IPS DF 4.7 (cell line): ENCODE results near the gene RALGPS2.
A peak's percentile ranks its signal among the peaks of the same experiment; 100 is the strongest.
"Not testable (repeated sequence)": the region's sequence is repeated elsewhere in the genome, so short reads cannot be mapped to it uniquely, and the experiment has no call there.

Experiments
- DNase-seq: peaks from one replicate; pipeline ENCODE4 v3.0.0-alpha.2; 2013; ENCODE audit warnings: low spot score; ENCODE audit errors: extremely low read depth

RALGPS2 gene

GRCh38 chr1:178774263-178774662, 49.2 kb downstream of the RALGPS2 start:
- DNase-seq, result no peak

DNA sequence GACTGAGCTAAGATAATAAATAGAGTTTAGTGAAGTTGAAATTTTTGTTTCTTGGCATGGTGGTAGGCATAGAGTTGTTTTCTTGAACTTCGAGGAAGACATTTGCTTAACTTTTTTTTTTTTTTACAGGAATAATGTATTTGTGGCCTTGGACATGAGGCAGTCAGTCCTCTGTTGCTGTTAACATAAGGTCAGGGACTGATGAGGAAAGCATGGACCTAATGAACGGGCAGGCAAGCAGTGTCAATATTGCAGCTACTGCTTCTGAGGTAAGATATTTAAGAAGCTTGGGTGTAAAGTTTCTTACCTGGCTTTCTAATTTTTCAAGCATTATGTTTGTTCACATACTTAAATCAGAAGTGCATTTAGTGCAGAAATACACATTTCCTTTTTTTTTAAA, 51.5 kb downstream of the RALGPS2 start:
- DNase-seq, result no peak

DNA sequence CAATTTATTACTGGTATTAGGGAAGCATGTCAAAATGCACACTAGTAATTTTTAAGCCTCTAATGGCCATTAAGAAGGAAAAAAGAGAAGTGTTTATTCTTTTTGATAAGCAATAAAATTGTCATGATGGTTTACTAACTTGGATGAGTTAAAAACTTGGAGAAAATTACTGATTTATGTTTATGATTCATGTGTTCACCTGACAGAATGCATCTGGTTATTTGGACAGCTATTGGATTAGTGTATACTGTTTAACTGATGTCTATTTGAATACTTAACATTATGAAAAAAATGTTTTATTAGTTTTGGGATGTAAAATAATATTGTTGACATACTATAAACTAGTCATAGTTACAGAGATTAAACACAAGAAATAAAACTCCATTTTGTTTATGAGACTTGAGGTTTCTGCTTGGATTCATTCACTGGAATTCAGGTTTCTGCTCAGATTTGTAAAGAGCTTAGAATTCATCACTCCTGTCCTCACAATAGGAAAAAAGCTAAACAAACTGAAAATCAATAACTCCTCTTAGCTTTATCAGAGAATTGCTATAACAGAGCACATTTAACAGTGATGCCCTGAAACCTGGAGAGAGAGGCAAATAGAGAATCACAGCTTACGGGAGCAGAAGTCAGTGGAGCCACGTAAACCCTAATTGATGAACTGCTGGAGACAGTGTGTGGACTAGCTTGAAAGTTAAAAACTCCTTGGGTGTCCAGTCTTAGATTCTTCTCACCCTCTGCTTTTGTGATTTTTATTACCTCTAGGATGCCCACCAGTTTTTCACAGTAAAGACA, 56.7 kb downstream of the RALGPS2 start:
- no peak for DNase-seq

DNA sequence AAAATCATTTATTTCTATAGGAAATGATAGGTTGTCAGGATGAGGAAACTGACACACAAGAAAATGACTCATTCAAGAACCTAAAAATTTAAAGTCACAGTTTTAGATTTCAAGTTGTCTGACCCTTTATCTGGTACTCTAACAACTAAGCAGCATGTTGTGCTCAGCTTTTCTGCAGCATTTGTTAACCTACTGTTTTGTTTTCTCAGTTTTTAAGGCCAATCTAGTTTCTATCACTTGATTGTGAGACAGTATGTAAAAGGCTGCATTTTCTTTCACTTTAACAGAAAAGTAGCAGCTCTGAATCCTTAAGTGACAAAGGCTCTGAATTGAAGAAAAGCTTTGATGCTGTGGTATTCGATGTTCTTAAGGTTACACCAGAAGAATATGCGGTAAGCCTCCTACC, 59.1 kb downstream of the RALGPS2 start:
- no peak for DNase-seq

DNA sequence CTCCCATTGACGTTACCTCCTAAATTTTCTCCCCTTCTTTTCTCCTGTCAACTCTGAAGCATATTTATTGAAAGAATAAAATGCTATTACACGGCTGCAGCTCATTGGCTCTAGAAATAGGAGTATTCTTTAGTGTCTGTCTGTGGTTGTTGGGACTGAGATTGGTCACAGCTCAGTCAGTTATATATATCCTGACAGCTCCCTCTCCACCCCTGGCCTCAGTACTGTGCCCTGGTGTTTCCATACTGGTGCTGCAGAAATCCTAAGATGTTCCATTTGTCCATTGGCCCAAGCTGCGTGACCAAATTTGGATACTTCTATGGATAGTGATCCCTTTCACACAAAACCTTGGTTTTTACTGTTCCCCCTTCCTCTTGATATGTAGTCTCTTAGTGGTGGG, 67.3 kb downstream of the RALGPS2 start:
- no peak for DNase-seq

- DNase-seq, result no peak
Measured at GRCh38 chr1:178796013-178796412, 71.0 kb downstream of the RALGPS2 start.

DNA sequence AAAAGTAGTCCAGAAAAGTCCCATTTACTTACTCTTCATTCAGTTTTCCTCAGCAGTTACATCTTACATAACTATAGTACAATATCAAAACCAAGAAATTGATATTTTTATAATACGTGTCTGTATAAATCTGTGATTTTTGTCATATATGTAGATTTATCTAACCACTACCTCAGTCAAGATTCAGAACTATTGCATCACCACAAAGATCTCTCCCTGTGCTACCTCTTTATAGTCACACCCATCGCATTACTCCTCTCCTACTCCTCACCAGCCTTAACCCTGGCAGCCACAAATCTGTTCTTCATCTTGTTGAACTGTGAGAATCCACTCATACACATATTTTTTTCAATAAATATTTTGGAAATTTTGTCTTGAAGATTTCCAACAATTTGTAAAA, 72.5 kb downstream of the RALGPS2 start:
- DNase-seq, result no peak

GRCh38 chr1:178798232-178798861, 73.3 kb downstream of the RALGPS2 start:
- no peak for DNase-seq

GRCh38 chr1:178802873-178803272, 77.8 kb downstream of the RALGPS2 start:
- DNase-seq, result no peak

DNA sequence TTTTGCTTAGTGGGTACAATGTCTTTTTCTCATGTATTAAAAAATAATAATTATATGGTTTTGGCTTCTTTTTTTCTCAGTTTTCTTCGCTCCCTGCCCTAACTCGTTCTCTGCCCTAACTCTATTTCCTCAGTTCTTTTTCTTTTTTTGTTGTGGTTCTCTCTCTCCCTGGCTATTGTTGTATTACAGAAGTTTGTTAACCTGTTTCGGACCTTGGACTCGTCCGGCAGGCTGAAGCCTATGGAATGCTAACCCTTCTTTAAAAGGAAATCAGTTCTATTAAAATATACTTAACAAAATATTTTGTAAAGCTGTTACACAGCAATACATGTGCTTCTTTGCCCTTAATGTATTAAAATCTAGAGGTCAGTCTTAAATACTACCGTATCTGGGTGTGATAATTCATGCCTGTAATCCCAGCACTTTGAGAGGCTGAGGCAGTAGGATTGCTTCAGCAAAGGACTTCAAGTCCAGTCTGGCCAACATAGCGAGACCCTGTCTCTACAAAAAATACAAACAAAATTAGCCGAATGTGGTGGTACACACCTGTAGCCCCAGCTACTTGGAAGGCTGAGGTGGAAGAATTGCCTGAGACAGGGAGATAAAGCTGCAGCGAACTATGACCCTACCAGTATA, 81.7 kb downstream of the RALGPS2 start:
- no peak for DNase-seq

DNA sequence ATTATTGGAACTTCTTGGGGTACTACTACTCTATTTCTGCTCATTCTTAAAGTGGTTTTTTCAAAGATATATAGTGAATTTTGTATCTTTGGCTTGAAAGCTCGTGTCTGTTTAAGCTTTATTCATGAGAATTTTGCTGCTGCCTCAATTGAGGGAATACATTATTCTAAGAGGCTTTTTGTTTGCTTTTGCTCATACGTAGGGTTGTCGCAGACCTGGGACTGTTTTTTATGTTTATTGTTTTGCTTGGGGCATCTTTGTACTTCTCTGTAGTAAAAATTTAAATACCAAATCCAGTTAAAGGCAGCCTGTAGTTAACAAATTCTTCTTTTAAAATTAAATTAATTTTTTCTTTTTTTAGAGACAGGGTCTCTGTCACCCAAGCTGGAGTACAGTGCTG, 83.5 kb downstream of the RALGPS2 start:
- DNase-seq, result no peak

DNA sequence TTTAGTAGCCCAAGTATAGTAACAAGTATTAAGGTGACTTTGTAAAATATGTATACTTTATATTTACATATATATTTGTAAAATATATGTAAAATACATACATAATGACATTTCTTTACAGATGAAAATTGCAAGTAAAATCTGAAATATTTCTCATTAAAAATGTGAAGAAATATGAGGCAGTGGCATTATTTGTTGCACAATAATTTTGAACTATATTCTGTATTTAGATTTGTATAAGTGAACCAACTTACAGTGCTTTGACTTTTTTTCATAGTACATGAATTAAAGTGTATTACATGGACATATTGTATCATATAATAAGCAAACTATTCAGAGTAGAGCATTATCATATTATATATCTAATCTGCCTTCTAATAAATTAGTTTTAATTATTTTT, 85.5 kb downstream of the RALGPS2 start:
- DNase-seq, result no peak

DNA sequence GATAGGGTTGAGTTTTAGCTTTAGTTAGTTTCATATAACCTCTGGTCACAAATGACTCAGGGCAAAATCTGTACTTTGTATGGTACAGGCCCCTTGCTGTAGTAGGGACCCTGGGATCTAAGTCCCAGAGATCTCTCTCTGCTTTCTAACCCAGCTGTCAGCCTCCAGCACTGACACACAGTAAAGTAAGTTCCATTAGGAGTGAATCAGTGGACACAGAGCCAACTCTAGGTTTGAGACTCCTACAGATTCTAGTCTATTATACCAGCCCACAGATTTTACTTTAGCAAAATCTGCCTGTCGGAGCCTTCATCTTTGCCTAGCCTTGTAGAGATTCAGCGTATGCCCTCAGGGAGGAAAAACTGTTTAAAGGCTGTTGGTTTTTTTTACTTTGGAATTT, 93.4 kb downstream of the RALGPS2 start:
- DNase-seq, result no peak

DNA sequence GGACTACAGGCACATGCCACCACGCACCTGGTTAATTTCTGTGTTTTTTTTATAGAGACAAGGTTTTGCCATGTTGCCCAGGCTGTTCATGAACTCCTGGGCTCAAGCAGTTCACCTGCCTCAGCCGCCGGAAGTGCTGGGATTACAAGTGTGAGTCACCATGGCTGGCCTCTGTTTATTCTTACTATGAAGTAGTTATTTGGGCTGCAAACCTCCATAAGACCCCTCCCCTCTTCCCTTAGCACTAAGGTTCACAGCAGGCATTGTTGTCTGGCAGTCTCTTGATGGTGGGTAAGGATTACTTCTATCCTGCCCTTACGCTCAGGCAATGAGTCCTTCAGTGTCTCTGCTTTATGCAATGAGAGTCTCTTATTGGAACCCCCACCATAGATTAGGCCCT, 94.1 kb downstream of the RALGPS2 start:
- DNase-seq, result peak; percentile 2

DNA sequence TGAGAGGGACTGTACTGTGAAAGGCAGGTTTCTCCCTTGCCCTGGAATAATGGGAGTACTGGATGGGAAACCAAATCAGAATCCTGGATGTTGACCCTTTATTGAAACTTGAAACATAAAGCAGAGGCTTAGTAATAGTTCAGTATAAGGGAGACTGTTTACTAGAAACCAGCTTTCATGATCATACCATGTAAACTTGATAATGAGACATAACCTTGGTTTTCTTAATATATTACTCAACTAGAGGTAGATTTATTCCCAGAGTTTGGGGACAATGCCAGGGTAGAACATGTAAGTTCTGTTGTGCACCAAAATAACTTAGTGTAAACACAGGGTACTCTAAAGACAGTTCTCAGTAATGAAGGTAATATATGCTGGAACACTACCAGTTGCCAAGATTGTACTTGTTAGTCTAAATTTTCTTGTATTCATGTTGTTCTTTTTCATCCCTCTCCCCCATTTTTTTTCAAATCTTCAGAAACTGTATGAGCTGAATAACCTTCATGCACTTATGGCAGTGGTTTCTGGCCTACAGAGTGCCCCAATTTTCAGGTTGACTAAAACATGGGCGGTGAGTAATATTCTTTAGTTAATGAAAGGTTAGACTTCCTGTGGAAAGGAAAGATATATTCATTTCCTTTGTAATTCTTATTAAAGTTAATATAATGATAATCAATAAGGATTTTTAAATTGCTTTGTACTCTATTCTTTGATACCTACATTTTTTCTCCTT, 96.3 kb downstream of the RALGPS2 start:
- DNase-seq, result no peak

GRCh38 chr1:178825167-178825566, 100.1 kb downstream of the RALGPS2 start:
- DNase-seq, result no peak

DNA sequence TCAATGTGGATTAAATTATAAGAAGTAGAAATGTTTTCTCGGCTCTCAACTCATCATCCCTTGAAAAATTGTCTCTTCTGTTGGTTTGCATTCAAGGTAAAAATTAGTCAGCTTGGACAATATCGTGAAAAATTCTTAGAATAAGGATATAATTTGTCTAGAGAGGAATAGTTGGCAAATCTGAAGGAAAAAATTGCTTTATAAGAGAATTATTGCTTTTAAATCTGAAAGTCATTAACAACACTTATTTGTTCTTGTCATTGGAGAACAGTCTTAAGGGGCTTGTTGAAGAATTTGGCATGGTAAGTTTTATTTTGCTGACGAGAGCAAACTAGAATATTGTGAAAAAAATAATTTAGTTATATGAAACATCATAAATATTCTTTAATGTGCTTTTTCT, 119.4 kb downstream of the RALGPS2 start:
- DNase-seq, result no peak

- DNase-seq, result no peak
Measured at GRCh38 chr1:178846306-178846705, 121.3 kb downstream of the RALGPS2 start.

DNA sequence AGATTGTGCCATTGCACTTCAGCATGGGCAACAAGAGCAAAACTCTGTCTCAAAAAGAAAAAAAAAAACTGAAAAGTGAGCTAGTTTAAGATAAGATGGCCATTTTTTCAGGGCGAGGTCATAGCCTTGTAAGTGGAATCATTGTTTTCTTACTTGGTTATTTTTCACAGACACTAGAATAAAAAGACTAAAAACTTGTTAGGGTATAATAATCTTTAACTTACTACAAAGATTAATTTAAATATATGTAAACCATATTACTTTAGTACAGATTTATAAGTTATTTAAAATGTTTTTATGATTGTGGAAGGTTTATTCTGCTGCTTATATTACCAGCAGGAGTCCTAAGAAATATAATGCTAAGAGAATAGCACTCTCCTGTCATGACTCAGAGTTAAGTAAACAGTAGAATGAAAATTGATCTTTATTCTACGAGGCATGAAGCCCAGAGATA, 122.4 kb downstream of the RALGPS2 start:
- DNase-seq, result no peak

DNA sequence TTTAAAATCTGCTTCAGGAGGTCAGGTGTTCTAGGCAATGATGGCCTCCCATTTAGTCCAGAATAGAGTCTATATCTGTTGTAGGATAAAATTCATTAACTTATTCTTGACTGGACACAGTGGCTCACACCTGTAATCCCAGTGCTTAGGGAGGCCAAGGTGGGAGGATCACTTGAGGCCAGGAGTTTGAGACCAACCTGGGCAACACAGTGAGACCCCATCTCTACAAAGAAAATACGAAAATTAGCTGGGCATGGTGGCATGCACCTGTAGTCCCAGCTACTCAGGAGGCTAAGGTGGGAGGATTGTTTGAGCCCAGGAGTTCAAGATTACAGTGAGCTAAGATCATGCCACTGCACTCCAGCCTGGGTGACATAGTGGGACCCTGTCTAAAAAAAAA, 122.9 kb downstream of the RALGPS2 start:
- not testable (repeated sequence) for DNase-seq

- DNase-seq, result no peak
Measured at GRCh38 chr1:178849918-178850317, 124.9 kb downstream of the RALGPS2 start.

DNA sequence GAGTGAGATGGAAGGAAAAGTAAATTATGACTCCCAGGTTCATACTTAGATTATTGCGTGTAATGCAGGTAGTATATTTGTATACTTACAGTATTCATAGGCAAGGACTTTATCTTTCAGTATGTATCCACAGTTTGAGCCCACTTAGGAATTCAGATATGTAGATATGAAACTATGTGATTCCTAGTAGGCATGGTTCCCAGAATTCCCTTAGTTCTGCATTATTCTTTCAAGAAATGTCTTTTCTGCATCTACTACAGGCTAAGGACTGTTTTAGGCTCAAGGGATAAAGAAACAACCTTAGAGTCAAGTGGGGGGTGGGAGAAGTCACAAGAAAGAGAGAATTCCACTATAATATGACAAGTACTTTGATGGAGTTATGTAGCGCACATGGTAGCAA, 132.1 kb downstream of the RALGPS2 start:
- DNase-seq, result no peak
